Activated B cell treated with CpG ODN at 0.5 μM for 24 hours (primary cell): ENCODE results near the gene HAX1. TPM values are rescaled to one million over a fixed set of nuclear protein-coding genes. Genes with fewer than 3 reads are reported as not detected.
"Not testable (repeated sequence)": the region's sequence is repeated elsewhere in the genome, so short reads cannot be mapped to it uniquely, and the experiment has no call there.

Source experiments
- ATAC-seq: fragments of 200-7000 bp; cut with Tn5 transposase; one replicate; pipeline ENCODE4 v1.10.0; 2021; ENCODE audit warnings: low read depth, mild to moderate bottlenecking, moderate library complexity
- CTCF ChIA-PET: fragments of 350-600 bp; sonication (Branson Sonifier 250); formaldehyde crosslinking; loops from one replicate; lab custom pipeline; 2021; ENCODE audit warnings: antibody characterized with exemption; lab: Charles Lee
- POLR2A ChIA-PET: fragments of 350-600 bp; sonication (Branson Sonifier 250); formaldehyde crosslinking; loops from one replicate; lab custom pipeline; 2021; ENCODE audit warnings: antibody characterized with exemption; lab: Charles Lee
- DNase-seq: peaks from one replicate; pipeline ENCODE4 v3.0.0; 2022
- H3K27ac Mint-ChIP-seq: one replicate; pipeline ENCODE4 v1.8.0; 2020; ENCODE audit warnings: mixed read lengths
- H3K27me3 Mint-ChIP-seq: one replicate; pipeline ENCODE4 v1.8.0; 2021; ENCODE audit warnings: mixed read lengths
- H3K36me3 Mint-ChIP-seq: one replicate; pipeline ENCODE4 v1.8.0; 2021; ENCODE audit warnings: low read depth, mixed read lengths
- H3K4me1 Mint-ChIP-seq: one replicate; pipeline ENCODE4 v1.8.0; 2021; ENCODE audit warnings: mixed read lengths
- H3K4me3 Mint-ChIP-seq: one replicate; pipeline ENCODE4 v1.8.0; 2020; ENCODE audit warnings: mild to moderate bottlenecking, mixed read lengths
- H3K9me3 Mint-ChIP-seq: one replicate; pipeline ENCODE4 v1.8.0; 2020; ENCODE audit warnings: mixed read lengths
- CTCF ChIP-seq: fragments of 200-600 bp; IDR thresholded peaks from one replicate; pipeline ENCODE4 v1.8.0; 2022; ENCODE audit warnings: antibody characterized with exemption, mild to moderate bottlenecking
- intact Hi-C: fragments of 100-400 bp; cut with micrococcal nuclease; formaldehyde crosslinking; loops from one replicate; pipeline ENCODE4 v1.15.1; 2024
- total RNA-seq: library from RNA; stranded (reverse); gene quantifications from 2 replicates; pipeline ENCODE4 v1.2.3, GENCODE V29; 2022

HAX1 gene
- total RNA-seq, 1 donor from 2014 or later: 89.4 TPM

- H3K4me1 Mint-ChIP-seq: no peaks in the 10 kb centered on the region
- DNase-seq (no peak), ATAC-seq (no peak)
- intact Hi-C loops: no loop called here
- peaks cover 2% of the 10 kb centered on the region for H3K27me3 Mint-ChIP-seq
- H3K27ac Mint-ChIP-seq: no peak overlapping the region
- TF ChIP-seq CTCF: no peak
- no peaks in the 10 kb centered on the region for H3K36me3 Mint-ChIP-seq
- no peak overlapping the region for H3K4me3 Mint-ChIP-seq
- ChIA-PET CTCF (no interaction called here), POLR2A (no interaction called here)
- peaks cover 9% of the 10 kb centered on the region for H3K9me3 Mint-ChIP-seq
Measured at GRCh38 chr1:154313066-154313356, 40.6 kb downstream of the HAX1 start.

- H3K36me3 Mint-ChIP-seq, H3K4me1 Mint-ChIP-seq, CTCF ChIA-PET, H3K27me3 Mint-ChIP-seq, H3K27ac Mint-ChIP-seq, intact Hi-C loops, POLR2A ChIA-PET, H3K9me3 Mint-ChIP-seq, ATAC-seq, DNase-seq, H3K4me3 Mint-ChIP-seq: not testable (repeated sequence)
Measured at GRCh38 chr1:154314226-154314625, 41.8 kb downstream of the HAX1 start.

GRCh38 chr1:154316704-154317103 is 44.3 kb downstream of the HAX1 start:
- peaks cover 10% of the 10 kb centered on the region for H3K27me3 Mint-ChIP-seq

GRCh38 chr1:154318386-154318785 is 46.0 kb downstream of the HAX1 start:
- Mint-ChIP-seq H3K27ac (no peak overlapping the region), H3K9me3 (peaks cover 9% of the 10 kb centered on the region), H3K27me3 (peaks cover 17% of the 10 kb centered on the region), H3K4me1 (no peaks in the 10 kb centered on the region), H3K4me3 (no peak overlapping the region), H3K36me3 (no peaks in the 10 kb centered on the region)
- ChIA-PET CTCF (no interaction called here), POLR2A (no interaction called here)
- intact Hi-C loops: no loop called here
- TF ChIP-seq CTCF: no peak
- ATAC-seq: no peak
- no peak for DNase-seq

More at GRCh38 chr1:154316704-154317103, 44.3 kb downstream of the HAX1 start:
- DNase-seq (no peak), ATAC-seq (no peak)
- ChIA-PET POLR2A (no interaction called here), CTCF (no interaction called here)
- intact Hi-C loops: no loop called here
- TF ChIP-seq CTCF: no peak
- H3K4me3 Mint-ChIP-seq: no peak overlapping the region
- no peak overlapping the region for H3K27ac Mint-ChIP-seq
- no peaks in the 10 kb centered on the region for H3K4me1 Mint-ChIP-seq
- peaks cover 9% of the 10 kb centered on the region for H3K9me3 Mint-ChIP-seq
- no peaks in the 10 kb centered on the region for H3K36me3 Mint-ChIP-seq

- Mint-ChIP-seq H3K4me3 (no peak within 1 kb of the TSS), H3K27me3 (peaks cover 17% of the 10 kb centered on the region), H3K27ac (no peak within 1 kb of the TSS), H3K9me3 (peaks cover 9% of the 10 kb centered on the region), H3K4me1 (peaks cover 9% of the 10 kb centered on the region), H3K36me3 (peaks cover 7% of the 10 kb centered on the region)
- intact Hi-C loops: no loop called here
- POLR2A ChIA-PET: no interaction called here
- TF ChIP-seq CTCF: no peak
- CTCF ChIA-PET: no interaction called here
- ATAC-seq: no peak
- no peak for DNase-seq
Measured at GRCh38 chr1:154320882-154321608, 48.6 kb downstream of the HAX1 start, which contains the start of gene AQP10. Gene AQP10, plus strand, starts transcription at chr1:154321093. Its CDS starts 63 bp downstream, at chr1:154321156.

GRCh38 chr1:154321609-154321934 is 49.1 kb downstream of the HAX1 start:
- H3K27ac Mint-ChIP-seq, POLR2A ChIA-PET, CTCF ChIA-PET, H3K9me3 Mint-ChIP-seq, H3K36me3 Mint-ChIP-seq, intact Hi-C loops, DNase-seq, H3K4me3 Mint-ChIP-seq, ATAC-seq: not testable (repeated sequence)
- peaks cover 14% of the 10 kb centered on the region for H3K4me1 Mint-ChIP-seq
- H3K27me3 Mint-ChIP-seq: peaks cover 17% of the 10 kb centered on the region
